KMS-11 (cell line): ENCODE data around the gene RBM42.

ENCODE experiments used
- H2AFZ ChIP-seq: fragments of 200-600 bp; sonication (generic); 2 replicates; pipeline ENCODE4 v1.6.1; 2016; ENCODE audit warnings: antibody characterized with exemption, mixed run types, low read depth
- H3K27ac ChIP-seq: fragments of 200-600 bp; sonication (generic); 2 replicates; pipeline ENCODE4 v1.6.1; 2016; ENCODE audit warnings: mild to moderate bottlenecking, mixed run types
- H3K27me3 ChIP-seq: fragments of 200-600 bp; sonication (generic); 2 replicates; pipeline ENCODE4 v1.6.1; 2017; ENCODE audit warnings: mild to moderate bottlenecking, low read depth, mixed run types, moderate library complexity; ENCODE audit not compliant: insufficient read depth
- H3K36me3 ChIP-seq: fragments of 200-600 bp; sonication (generic); 2 replicates; pipeline ENCODE4 v1.6.1; 2017; ENCODE audit warnings: mild to moderate bottlenecking, mixed run types; ENCODE audit not compliant: insufficient read depth
- H3K4me1 ChIP-seq: fragments of 200-600 bp; sonication (generic); 2 replicates; pipeline ENCODE4 v1.6.1; 2016; ENCODE audit warnings: mild to moderate bottlenecking, low read depth, mixed run types; ENCODE audit not compliant: poor library complexity, severe bottlenecking
- H3K4me2 ChIP-seq: fragments of 200-600 bp; sonication (generic); 2 replicates; pipeline ENCODE4 v1.7.0; 2016; ENCODE audit warnings: mild to moderate bottlenecking, mixed run types
- H3K4me3 ChIP-seq: fragments of 200-600 bp; sonication (generic); IDR thresholded peaks from 2 replicates; pipeline ENCODE4 v1.6.1; 2017; ENCODE audit warnings: low read depth, low read length, mixed read lengths; ENCODE audit not compliant: insufficient read depth
- H3K79me2 ChIP-seq: fragments of 200-600 bp; sonication (generic); 2 replicates; pipeline ENCODE4 v1.6.1; 2016; ENCODE audit warnings: low read depth, mixed run types; ENCODE audit not compliant: insufficient read depth
- H3K9ac ChIP-seq: fragments of 200-600 bp; sonication (generic); 2 replicates; pipeline ENCODE4 v1.6.1; 2016; ENCODE audit warnings: mild to moderate bottlenecking, mixed run types
- H4K20me1 ChIP-seq: fragments of 200-600 bp; sonication (generic); 2 replicates; pipeline ENCODE4 v1.6.1; 2016; ENCODE audit warnings: mild to moderate bottlenecking, mixed run types; ENCODE audit not compliant: insufficient read depth
- CTCF ChIP-seq: fragments of 200-600 bp; sonication (generic); conservative IDR thresholded peaks from 2 replicates; pipeline ENCODE4 v1.6.1; 2017; ENCODE audit warnings: low read depth, mild to moderate bottlenecking, antibody characterized with exemption, low read length, moderate library complexity, mixed read lengths

The RBM42 gene

GRCh38 chr19:35663981-35664380 lies 35.1 kb downstream of the RBM42 start:
- Histone ChIP-seq H3K36me3 (no peaks in the 10 kb centered on the region), H3K79me2 (no peaks in the 10 kb centered on the region), H3K4me3 (no peak overlapping the region), H3K4me1 (no peaks in the 10 kb centered on the region), H3K4me2 (no peak overlapping the region), H4K20me1 (no peaks in the 10 kb centered on the region), H3K27me3 (peaks cover 23% of the 10 kb centered on the region; the same call in 1 of the 2 replicates), H3K27ac (no peak overlapping the region), H3K9ac (no peak overlapping the region), H2AFZ (no peak overlapping the region)
- TF ChIP-seq CTCF = no peak

GRCh38 chr19:35665157-35665556 lies 36.3 kb downstream of the RBM42 start:
- no peak overlapping the region for H2AFZ ChIP-seq
- no peak overlapping the region for H3K4me2 ChIP-seq
- no peak overlapping the region for H3K27ac ChIP-seq
- H3K4me3 ChIP-seq = no peak overlapping the region
- no peak overlapping the region for H3K9ac ChIP-seq
- peaks cover 33% of the 10 kb centered on the region; the same call in 1 of the 2 replicates for H3K27me3 ChIP-seq
- no peaks in the 10 kb centered on the region for H3K4me1 ChIP-seq
- no peaks in the 10 kb centered on the region for H3K36me3 ChIP-seq
- H3K79me2 ChIP-seq = no peaks in the 10 kb centered on the region
- H4K20me1 ChIP-seq = no peaks in the 10 kb centered on the region
- TF ChIP-seq CTCF = no peak

GRCh38 chr19:35665604-35666003 lies 36.8 kb downstream of the RBM42 start:
- Histone ChIP-seq H3K27me3 (peaks cover 33% of the 10 kb centered on the region; the same call in 1 of the 2 replicates), H3K9ac (no peak overlapping the region), H3K4me2 (no peak overlapping the region), H3K79me2 (no peaks in the 10 kb centered on the region), H2AFZ (no peak overlapping the region), H3K4me3 (no peak overlapping the region), H4K20me1 (no peaks in the 10 kb centered on the region), H3K36me3 (no peaks in the 10 kb centered on the region), H3K27ac (no peak overlapping the region), H3K4me1 (no peaks in the 10 kb centered on the region)
- TF ChIP-seq CTCF = no peak

GRCh38 chr19:35666251-35666913 lies 37.5 kb downstream of the RBM42 start, which contains the start of gene UPK1A:
Gene UPK1A (plus strand): TSS chr19:35666517. CDS start chr19:35666813, 296 bp downstream.
- no peak within 1 kb of the TSS for H3K9ac ChIP-seq
- no peaks in the 10 kb centered on the region for H3K79me2 ChIP-seq
- H4K20me1 ChIP-seq = no peaks in the 10 kb centered on the region
- peaks cover 37% of the 10 kb centered on the region; the same call in 1 of the 2 replicates for H3K27me3 ChIP-seq
- H3K4me2 ChIP-seq = no peak within 1 kb of the TSS
- no peak for TF ChIP-seq CTCF
- no peaks in the 10 kb centered on the region for H3K36me3 ChIP-seq
- no peaks in the 10 kb centered on the region for H3K4me1 ChIP-seq
- H3K27ac ChIP-seq = no peak within 1 kb of the TSS
- H3K4me3 ChIP-seq = no peak within 1 kb of the TSS
- no peak within 1 kb of the TSS for H2AFZ ChIP-seq
